Measurements from ENCODE around the gene MCL1.

Gene MCL1

DNA sequence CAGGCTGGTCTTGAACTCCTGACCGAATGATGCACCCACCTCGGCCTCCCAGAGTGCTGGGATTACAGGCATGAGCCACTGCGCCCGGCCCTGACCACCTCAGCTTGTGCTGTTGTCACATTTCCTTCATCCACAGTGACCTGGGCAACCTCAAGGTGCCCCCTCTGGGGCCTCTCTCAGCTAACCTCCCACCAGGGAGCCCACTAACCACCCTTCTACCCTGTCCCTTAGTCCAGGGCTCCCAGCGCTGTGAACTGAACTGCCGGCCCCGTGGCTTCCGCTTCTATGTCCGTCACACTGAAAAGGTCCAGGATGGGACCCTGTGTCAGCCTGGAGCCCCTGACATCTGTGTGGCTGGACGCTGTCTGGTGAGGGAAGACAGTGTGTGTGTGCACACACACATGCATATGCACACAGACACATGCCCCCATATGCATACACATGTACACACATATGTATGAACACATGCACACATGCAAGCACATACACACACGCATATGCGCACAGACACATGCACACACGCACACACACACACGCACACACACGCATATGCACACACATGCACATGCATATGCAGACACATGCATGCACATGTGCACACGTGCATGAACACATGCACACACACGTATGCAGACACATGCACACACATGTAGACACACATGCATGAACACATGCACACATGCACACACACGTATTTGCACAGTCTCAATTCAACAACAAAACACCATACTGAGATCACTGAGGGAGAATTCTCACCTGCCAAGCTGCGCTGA, 24.0 kb downstream of the MCL1 start:
- DNase-seq, result no peak

- DNase-seq, result no peak
Measured at GRCh38 chr1:150554086-150554452, 25.3 kb downstream of the MCL1 start.

GRCh38 chr1:150553392-150554085, 25.9 kb downstream of the MCL1 start:
- no peak for DNase-seq

GRCh38 chr1:150552911-150553289, 26.5 kb downstream of the MCL1 start:
- no peak for DNase-seq

GRCh38 chr1:150552128-150552910, 27.1 kb downstream of the MCL1 start:
- peak; percentile 94 for DNase-seq

GRCh38 chr1:150551784-150552127, 27.7 kb downstream of the MCL1 start:
- no peak for DNase-seq

GRCh38 chr1:150551051-150551783, 28.2 kb downstream of the MCL1 start:
- peak; percentile 51 for DNase-seq

GRCh38 chr1:150550222-150551050, 29.0 kb downstream of the MCL1 start:
- no peak for DNase-seq

DNA sequence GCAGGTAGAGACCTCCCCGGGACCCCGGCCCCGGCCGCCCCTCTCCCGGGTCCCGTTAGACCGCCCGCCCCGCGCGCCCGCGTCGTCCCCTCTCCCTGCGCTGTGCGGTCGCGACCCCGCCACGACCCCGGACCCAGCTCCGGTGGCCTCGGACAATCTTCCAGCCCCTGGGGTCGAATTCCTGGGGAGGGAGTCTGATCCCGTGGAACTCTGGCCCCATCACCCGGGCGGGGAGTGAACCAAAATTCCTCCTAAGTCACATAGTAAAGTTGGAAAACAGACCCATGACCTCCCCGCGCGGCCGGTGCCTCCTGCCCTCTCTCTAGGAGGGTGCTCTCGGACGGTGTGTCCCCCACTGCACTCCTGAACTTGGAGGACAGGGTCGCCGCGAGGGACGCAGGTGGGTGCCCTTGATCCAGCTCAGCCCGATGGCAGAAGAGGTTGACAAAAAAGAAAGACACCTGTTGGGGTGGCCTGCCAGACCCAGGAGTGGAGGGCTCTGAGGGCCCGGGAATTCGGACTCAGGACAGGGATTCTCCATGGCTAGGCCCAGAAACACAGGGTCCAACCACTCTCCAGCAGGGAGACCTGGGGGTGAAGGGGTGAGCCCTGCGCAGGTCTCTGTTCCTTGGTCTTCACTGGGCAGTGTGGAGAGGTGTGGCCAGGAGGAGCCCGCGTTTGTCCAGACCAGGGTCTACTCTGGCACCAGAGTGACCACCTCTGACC, 29.8 kb downstream of the MCL1 start:
- DNase-seq, result no peak

DNA sequence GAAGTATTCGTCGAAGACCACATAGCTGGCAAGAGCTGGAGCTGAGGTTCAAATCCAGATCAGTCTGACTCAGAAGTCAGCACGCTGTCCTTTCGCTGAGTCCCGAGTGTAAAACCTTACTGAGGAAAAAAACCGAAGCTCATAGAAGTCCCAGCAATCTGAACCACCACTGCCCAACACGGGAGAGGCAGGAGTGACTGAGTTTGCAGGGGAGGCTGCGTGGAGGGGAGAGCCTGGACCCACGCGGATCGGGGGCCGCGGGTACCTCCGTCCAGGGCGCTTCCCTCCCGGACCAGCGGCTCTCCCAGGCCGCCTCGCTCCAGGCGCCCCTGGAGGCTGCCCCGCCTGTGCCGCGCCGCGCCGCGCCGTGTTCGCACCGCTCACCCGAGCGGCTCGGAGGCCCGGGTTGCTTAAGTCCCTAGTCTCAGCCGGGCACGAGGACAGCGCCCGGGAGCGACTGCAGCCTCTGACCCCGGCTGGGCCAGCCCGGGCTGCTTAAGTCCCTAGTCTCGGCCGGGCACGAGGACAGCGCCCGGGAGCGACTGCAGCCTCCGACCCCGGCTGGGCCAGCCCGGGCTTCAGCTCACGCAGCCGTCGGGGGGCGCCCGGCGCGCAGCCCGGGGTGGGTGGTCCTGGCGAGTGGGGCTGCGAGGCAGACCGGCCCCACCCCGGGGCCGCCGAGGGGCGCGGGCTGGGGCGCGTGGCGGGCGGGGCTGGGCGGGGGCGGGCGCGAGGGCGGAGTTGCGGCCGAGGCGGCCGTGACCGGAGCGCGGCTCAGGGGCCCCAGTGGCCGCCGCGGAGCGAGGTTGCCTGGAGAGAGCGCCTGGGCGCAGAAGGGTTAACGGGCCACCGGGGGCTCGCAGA, 30.5 kb downstream of the MCL1 start, which contains the start of gene ADAMTSL4:
Gene ADAMTSL4, plus strand, starts transcription at position 777 of the 864 bp plus-strand sequence. CDS start 2,881 bp downstream, outside the sequence.
- DNase-seq, result peak; percentile 77

- no peak for DNase-seq
Measured at GRCh38 chr1:150548324-150548631, 31.1 kb downstream of the MCL1 start.

DNA sequence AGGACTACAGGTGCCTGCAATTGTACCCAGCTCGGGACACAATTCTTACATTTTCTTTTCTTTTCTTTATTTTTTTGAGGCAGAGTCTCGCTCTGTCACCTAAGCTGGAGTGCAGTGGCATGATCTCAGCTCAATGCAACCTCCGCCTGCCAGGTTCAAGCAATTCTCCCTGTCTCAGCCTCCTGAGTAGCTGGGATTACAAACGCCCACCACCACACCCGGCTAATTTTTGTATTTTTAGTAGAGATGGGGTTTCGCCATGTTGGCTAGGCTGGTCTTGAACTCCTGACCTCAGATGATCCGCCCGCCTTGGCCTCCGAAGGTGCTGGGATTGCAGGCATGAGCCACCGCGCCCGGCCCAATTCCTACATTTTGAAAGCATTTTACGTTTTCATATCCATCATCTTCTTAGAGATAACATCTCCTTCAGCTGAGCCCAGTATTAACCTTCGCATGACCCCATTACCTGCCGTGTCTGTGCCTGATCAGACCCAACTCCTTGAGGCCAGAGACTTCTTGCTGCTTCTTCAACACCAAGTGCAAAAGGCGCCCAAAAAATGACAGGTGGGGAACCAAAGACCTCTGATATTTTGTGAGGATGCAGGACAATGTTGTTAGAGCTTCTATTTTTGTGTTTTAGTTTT, 33.0 kb downstream of the MCL1 start:
- no peak for DNase-seq

- no peak for DNase-seq
Measured at GRCh38 chr1:150545486-150546032, 33.9 kb downstream of the MCL1 start.

DNA sequence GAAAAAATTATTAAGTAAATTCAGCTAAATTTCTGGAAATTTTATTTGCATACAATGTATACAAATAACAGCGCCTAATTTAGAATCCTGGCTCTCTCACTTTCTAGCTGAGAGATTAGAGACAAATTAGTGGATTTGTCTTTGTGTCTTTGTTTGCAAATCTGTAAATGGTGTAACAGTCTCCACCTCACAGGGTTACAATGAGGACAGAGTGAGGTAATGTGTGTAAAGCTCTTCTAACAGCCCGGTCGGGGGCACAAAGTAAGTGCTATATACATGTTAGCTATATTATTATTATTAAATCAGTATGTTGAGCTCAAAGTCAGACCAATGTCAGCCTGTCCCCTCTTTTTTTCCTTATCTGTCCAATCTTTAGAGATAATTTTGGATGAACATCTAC, 35.2 kb downstream of the MCL1 start:
- no peak for DNase-seq

- DNase-seq, result no peak
Measured at GRCh38 chr1:150543500-150544143, 35.8 kb downstream of the MCL1 start.

GRCh38 chr1:150537732-150538684, 41.4 kb downstream of the MCL1 start:
- DNase-seq, result no peak

DNA sequence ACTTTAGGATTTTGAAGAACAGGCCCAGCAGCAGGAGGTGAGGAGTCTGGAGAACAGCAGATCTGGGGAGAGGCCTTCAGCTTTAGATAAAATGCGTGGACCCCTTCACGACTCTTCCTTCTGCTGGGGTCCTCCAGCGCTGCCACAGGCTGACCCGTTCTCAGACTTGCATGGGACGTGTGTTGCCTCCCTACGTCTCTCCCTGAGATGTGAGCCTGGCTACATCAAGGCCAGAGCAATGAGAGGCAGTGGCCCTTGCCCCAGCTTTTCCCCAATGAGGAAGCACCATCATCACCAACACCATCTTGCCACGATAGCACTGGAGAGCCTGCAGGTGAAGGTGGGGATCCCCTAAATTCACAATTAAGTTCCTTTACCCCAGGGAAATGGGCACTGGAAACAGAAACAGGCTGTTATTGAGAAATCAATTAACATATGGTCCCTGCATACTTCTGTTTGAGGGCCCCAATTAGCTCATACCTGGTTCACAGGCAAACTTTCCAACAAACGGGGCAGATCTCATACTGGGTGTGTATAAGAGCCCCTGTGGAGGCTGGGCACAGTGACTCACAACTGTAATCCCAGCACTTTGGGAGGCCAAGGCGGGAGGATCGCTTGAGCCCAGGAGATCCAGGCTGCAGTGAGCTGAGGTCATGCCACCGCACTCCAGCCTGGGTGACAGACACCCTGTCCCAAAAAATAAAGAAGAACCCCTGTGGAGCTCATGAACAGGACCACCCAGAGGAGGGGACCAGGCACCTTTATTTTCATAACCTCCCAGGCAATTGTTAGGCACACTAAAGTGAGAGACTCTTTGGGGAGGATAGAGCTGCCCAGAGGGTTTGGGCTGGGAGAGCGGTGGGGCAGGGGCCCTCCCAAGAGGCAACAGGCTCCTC, 42.3 kb downstream of the MCL1 start:
- no peak for DNase-seq
